Astrocyte (in vitro differentiated cells and primary cell): Measurements from ENCODE around the gene RPL35. TPM values are rescaled to one million over a fixed set of nuclear protein-coding genes. Genes with fewer than 3 reads are reported as not detected.

Experiments used
- DNase-seq: peaks from one replicate; pipeline ENCODE4 v3.0.0-alpha.2; 2010; ENCODE audit warnings: low read depth
- FAIRE-seq: peaks from 2 replicates; lab custom pipeline; 2011; peaks lifted over from hg19 to GRCh38; lab: Jason Lieb, UNC
- H2AFZ ChIP-seq: 2 replicates; pipeline ENCODE4 v1.6.0; 2012; ENCODE audit warnings: low read depth, low read length, inconsistent platforms
- H3K27ac ChIP-seq: 2 replicates; pipeline ENCODE4 v1.5.1; 2011; ENCODE audit warnings: low read depth, low read length, inconsistent platforms
- H3K27me3 ChIP-seq: 2 replicates; pipeline ENCODE4 v1.6.0; 2011; ENCODE audit warnings: low read length, inconsistent platforms; ENCODE audit not compliant: insufficient read depth
- H3K36me3 ChIP-seq: 2 replicates; pipeline ENCODE4 v1.5.1; 2011; ENCODE audit warnings: low read length, inconsistent platforms; ENCODE audit not compliant: insufficient read depth
- H3K4me1 ChIP-seq: 2 replicates; pipeline ENCODE4 v1.5.1; 2011; ENCODE audit warnings: low read length, inconsistent platforms; ENCODE audit not compliant: insufficient read depth
- H3K4me2 ChIP-seq: 2 replicates; pipeline ENCODE4 v1.6.0; 2012; ENCODE audit warnings: low read length, inconsistent platforms
- H3K4me3 ChIP-seq: 2 replicates; pipeline ENCODE4 v1.5.1; 2011; ENCODE audit warnings: low read depth, mild to moderate bottlenecking, low read length, inconsistent platforms; ENCODE audit not compliant: insufficient read depth
- H3K79me2 ChIP-seq: 2 replicates; pipeline ENCODE4 v1.6.0; 2012; ENCODE audit warnings: mild to moderate bottlenecking, low read length, inconsistent platforms; ENCODE audit not compliant: insufficient read depth
- H3K9ac ChIP-seq: 2 replicates; pipeline ENCODE4 v1.6.0; 2012; ENCODE audit warnings: mild to moderate bottlenecking, low read length, inconsistent platforms
- H3K9me3 ChIP-seq: 2 replicates; pipeline ENCODE4 v1.5.1; 2012; ENCODE audit warnings: low read depth, mild to moderate bottlenecking, low read length, inconsistent platforms; ENCODE audit not compliant: insufficient read depth
- H4K20me1 ChIP-seq: 2 replicates; pipeline ENCODE4 v1.6.0; 2012; ENCODE audit warnings: low read length, inconsistent platforms; ENCODE audit not compliant: insufficient read depth
- H3K27ac Mint-ChIP-seq: one replicate; pipeline ENCODE4 v1.8.0; 2021; ENCODE audit warnings: mild to moderate bottlenecking, mixed read lengths; ENCODE audit not compliant: unreplicated experiment
- H3K27me3 Mint-ChIP-seq: one replicate; pipeline ENCODE4 v1.8.0; 2021; ENCODE audit warnings: low read depth, mixed read lengths; ENCODE audit not compliant: unreplicated experiment
- H3K36me3 Mint-ChIP-seq: one replicate; pipeline ENCODE4 v1.8.0; 2021; ENCODE audit warnings: low read depth, mixed read lengths; ENCODE audit not compliant: unreplicated experiment
- H3K4me1 Mint-ChIP-seq: one replicate; pipeline ENCODE4 v1.8.0; 2021; ENCODE audit warnings: low read depth, mixed read lengths; ENCODE audit not compliant: unreplicated experiment
- H3K4me3 Mint-ChIP-seq: one replicate; pipeline ENCODE4 v1.8.0; 2021; ENCODE audit warnings: mild to moderate bottlenecking, moderate library complexity, mixed read lengths; ENCODE audit not compliant: unreplicated experiment
- H3K9me3 Mint-ChIP-seq: one replicate; pipeline ENCODE4 v1.8.0; 2021; ENCODE audit warnings: mild to moderate bottlenecking, mixed read lengths; ENCODE audit not compliant: unreplicated experiment
- CTCF ChIP-seq: IDR thresholded peaks from 2 replicates; pipeline ENCODE4 v1.5.1; 2011; ENCODE audit warnings: low read depth, mild to moderate bottlenecking, inconsistent platforms, low read length, moderate library complexity; ENCODE audit not compliant: insufficient read depth
- EZH2 ChIP-seq: IDR thresholded peaks from 2 replicates; pipeline ENCODE4 v1.6.1; 2012; ENCODE audit warnings: mild to moderate bottlenecking, low read length, inconsistent platforms; ENCODE audit not compliant: insufficient read depth
- total RNA-seq: library from RNA; stranded (reverse); gene quantifications from 2 replicates; pipeline ENCODE4 v1.2.1, GENCODE V29; 2021

Gene RPL35
- total RNA-seq, 1 donor from 2014 or later: 1,259 TPM

- FAIRE-seq (no peak), DNase-seq (no peak)
- H3K36me3 ChIP-seq: peaks cover 30% of the 10 kb centered on the region
Observed at GRCh38 chr9:124855566-124855943, 6.2 kb downstream of the RPL35 start.

GRCh38 chr9:124854822-124855221 lies 6.9 kb downstream of the RPL35 start:
- Mint-ChIP-seq H3K9me3 (no peaks in the 10 kb centered on the region), H3K27ac (peak overlapping the region; percentile 79), H3K36me3 (peaks cover 13% of the 10 kb centered on the region), H3K4me3 (no peak overlapping the region), H3K27me3 (no peaks in the 10 kb centered on the region), H3K4me1 (peaks cover 30% of the 10 kb centered on the region)
- H2AFZ ChIP-seq: no peak overlapping the region
- FAIRE-seq: no peak
- H3K27me3 ChIP-seq: no peaks in the 10 kb centered on the region
- peaks cover 42% of the 10 kb centered on the region for H4K20me1 ChIP-seq
- peaks cover 19% of the 10 kb centered on the region for H3K79me2 ChIP-seq
- H3K4me1 ChIP-seq: peaks cover 24% of the 10 kb centered on the region
- no peak for TF ChIP-seq EZH2
- peaks cover 25% of the 10 kb centered on the region for H3K36me3 ChIP-seq
- no peak overlapping the region for H3K4me3 ChIP-seq
- no peak overlapping the region for H3K9ac ChIP-seq
- DNase-seq: no peak
- H3K27ac ChIP-seq: no peak overlapping the region
- H3K9me3 ChIP-seq: no peaks in the 10 kb centered on the region
- H3K4me2 ChIP-seq: no peak overlapping the region

More at GRCh38 chr9:124855566-124855943, 6.2 kb downstream of the RPL35 start:
- Mint-ChIP-seq H3K4me3 (no peak overlapping the region), H3K27me3 (no peaks in the 10 kb centered on the region), H3K27ac (no peak overlapping the region), H3K9me3 (no peaks in the 10 kb centered on the region), H3K4me1 (peaks cover 34% of the 10 kb centered on the region), H3K36me3 (peaks cover 18% of the 10 kb centered on the region)
- H3K79me2 ChIP-seq: peaks cover 26% of the 10 kb centered on the region
- no peak overlapping the region for H3K4me2 ChIP-seq
- H3K9ac ChIP-seq: no peak overlapping the region
- no peak overlapping the region for H3K4me3 ChIP-seq
- no peak overlapping the region for H3K27ac ChIP-seq
- H2AFZ ChIP-seq: no peak overlapping the region
- peaks cover 29% of the 10 kb centered on the region for H3K4me1 ChIP-seq
- no peaks in the 10 kb centered on the region for H3K9me3 ChIP-seq
- H4K20me1 ChIP-seq: peaks cover 50% of the 10 kb centered on the region
- TF ChIP-seq CTCF: no peak
- TF ChIP-seq EZH2: no peak
- no peaks in the 10 kb centered on the region for H3K27me3 ChIP-seq

GRCh38 chr9:124854161-124854560 lies 7.6 kb downstream of the RPL35 start:
- Mint-ChIP-seq H3K4me1 (peaks cover 24% of the 10 kb centered on the region), H3K27ac (no peak overlapping the region), H3K9me3 (no peaks in the 10 kb centered on the region), H3K4me3 (peak overlapping the region; percentile 20), H3K36me3 (peaks cover 9% of the 10 kb centered on the region), H3K27me3 (no peaks in the 10 kb centered on the region)
- H3K4me3 ChIP-seq: no peak overlapping the region
- H3K4me1 ChIP-seq: peaks cover 17% of the 10 kb centered on the region
- H3K36me3 ChIP-seq: peaks cover 19% of the 10 kb centered on the region
- no peak overlapping the region for H3K4me2 ChIP-seq
- no peak overlapping the region for H3K27ac ChIP-seq
- H3K9me3 ChIP-seq: no peaks in the 10 kb centered on the region
- no peak for TF ChIP-seq EZH2
- TF ChIP-seq CTCF: no peak
- H3K27me3 ChIP-seq: no peaks in the 10 kb centered on the region
- no peak for DNase-seq
- H3K9ac ChIP-seq: no peak overlapping the region
- no peak overlapping the region for H2AFZ ChIP-seq
- peaks cover 12% of the 10 kb centered on the region for H3K79me2 ChIP-seq
- no peak for FAIRE-seq
- peaks cover 36% of the 10 kb centered on the region for H4K20me1 ChIP-seq
